HepG2 (cell line): ENCODE data around the gene C1QL2. TPM values are rescaled to one million over a fixed set of nuclear protein-coding genes. Genes with fewer than 3 reads are reported as not detected.

Experiments
- ADNP ChIP-seq: sonication (generic); formaldehyde crosslinking; IDR thresholded peaks from 2 replicates; pipeline ENCODE4 v1.4.0; 2020; ENCODE audit warnings: missing genetic modification reagents
- AKAP8 ChIP-seq: sonication (generic); formaldehyde crosslinking; IDR thresholded peaks from 2 replicates; pipeline ENCODE4 v1.5.1; 2020; ENCODE audit warnings: mild to moderate bottlenecking, missing genetic modification reagents
- HDAC2 ChIP-seq: sonication (generic); formaldehyde crosslinking; IDR thresholded peaks from 2 replicates; pipeline ENCODE4 v1.4.0; 2020; ENCODE audit warnings: missing genetic modification reagents
- JDP2 ChIP-seq: sonication (generic); formaldehyde crosslinking; IDR thresholded peaks from 2 replicates; pipeline ENCODE4 v1.8.1; 2022; ENCODE audit warnings: missing genetic modification reagents, borderline replicate concordance
- NCOA2 ChIP-seq: sonication (generic); formaldehyde crosslinking; IDR thresholded peaks from 2 replicates; pipeline ENCODE4 v1.8.0; 2022; ENCODE audit warnings: inconsistent platforms
- PHF5A ChIP-seq: IDR thresholded peaks from one replicate; pipeline ENCODE4 v1.6.1; 2018; ENCODE audit warnings: low read depth, missing genetic modification reagents; ENCODE audit not compliant: unreplicated experiment
- RELA ChIP-seq: sonication (generic); formaldehyde crosslinking; IDR thresholded peaks from 2 replicates; pipeline ENCODE4 v1.4.0; 2020; ENCODE audit warnings: missing genetic modification reagents
- REXO4 ChIP-seq: sonication (generic); formaldehyde crosslinking; IDR thresholded peaks from 2 replicates; pipeline ENCODE4 v1.8.0; 2022; ENCODE audit warnings: missing genetic modification reagents, mild to moderate bottlenecking, borderline replicate concordance
- SKIL ChIP-seq: sonication (generic); formaldehyde crosslinking; IDR thresholded peaks from 2 replicates; pipeline ENCODE4 v1.8.0; 2022; ENCODE audit warnings: missing genetic modification reagents, mild to moderate bottlenecking, moderate library complexity, borderline replicate concordance
- TEAD3 ChIP-seq: optimal IDR thresholded peaks from 2 replicates; pipeline ENCODE3; 2016; ENCODE audit warnings: borderline replicate concordance
- TGIF2 ChIP-seq: IDR thresholded peaks from 2 replicates; pipeline ENCODE4 v1.6.1; 2016; ENCODE audit warnings: control low read depth, missing compliant biosample characterization
- THAP9 ChIP-seq: sonication (generic); formaldehyde crosslinking; IDR thresholded peaks from 2 replicates; pipeline ENCODE4; 2020; ENCODE audit warnings: missing genetic modification reagents, mild to moderate bottlenecking, borderline replicate concordance
- ZBTB38 ChIP-seq: sonication (generic); formaldehyde crosslinking; IDR thresholded peaks from 2 replicates; pipeline ENCODE4 v1.5.1; 2020; ENCODE audit warnings: mild to moderate bottlenecking, missing genetic modification reagents
- ZFP82 ChIP-seq: sonication (generic); formaldehyde crosslinking; IDR thresholded peaks from 2 replicates; pipeline ENCODE4 v1.5.1; 2020; ENCODE audit warnings: mild to moderate bottlenecking, missing genetic modification reagents, borderline replicate concordance
- ZNF407 ChIP-seq: sonication (generic); formaldehyde crosslinking; IDR thresholded peaks from one replicate; pipeline ENCODE4 v1.5.1; 2020; ENCODE audit warnings: mild to moderate bottlenecking, missing genetic modification reagents; ENCODE audit errors: not compliant biosample characterization
- ZNF501 ChIP-seq: sonication (generic); formaldehyde crosslinking; IDR thresholded peaks from 2 replicates; pipeline ENCODE4 v1.5.1; 2020; ENCODE audit warnings: mild to moderate bottlenecking, moderate library complexity, missing genetic modification reagents
- ZNF549 ChIP-seq: sonication (generic); formaldehyde crosslinking; IDR thresholded peaks from 2 replicates; pipeline ENCODE4 v1.5.0; 2020; ENCODE audit warnings: missing genetic modification reagents
- ZNF777 ChIP-seq: sonication (generic); formaldehyde crosslinking; IDR thresholded peaks from 2 replicates; pipeline ENCODE4 v1.4.0; 2020; ENCODE audit warnings: missing genetic modification reagents
- polyA plus RNA-seq, 8 experiments: library from polyadenylated mRNA; depleted of rRNA in 3 of 8; stranded (reverse) in 7 of 8; unstranded in 1 of 8; fragments of >200 nt; fragmentation: Illumina TruSeq in 4 of 8; extraction: Trizol in 4 of 8; gene quantifications; 2 replicates each; pipeline versions ENCODE4 v1.2.1 to v1.2.3, GENCODE V29; 2011 to 2016; ENCODE audit warnings: low read depth in 4 of 8, missing spikeins in 1 of 8, mixed read lengths in 1 of 8; ENCODE audit not compliant: insufficient read depth in 1 of 8
- total RNA-seq, 5 experiments: library from RNA; depleted of rRNA; stranded (reverse); fragments of >200 nt; fragmentation: Illumina TruSeq; extraction: Trizol; gene quantifications; 2 replicates each; pipeline ENCODE4 v1.2.3, GENCODE V29; 2016; ENCODE audit warnings: low read depth in 1 of 5

The C1QL2 gene
- total and polyA plus RNA-seq, 2 of the 13 experiments (the other 11 are each of a cell fraction or from before 2014, with no cell fraction given): not detected

- TF ChIP-seq REXO4 (CRISPR knock-in tag): no peak
- TF ChIP-seq ZNF407 (CRISPR knock-in tag): no peak
- TF ChIP-seq ZNF549 (CRISPR knock-in tag): no peak
- TF ChIP-seq ZBTB38 (CRISPR knock-in tag): no peak
- TF ChIP-seq ZFP82 (CRISPR knock-in tag): no peak
- TF ChIP-seq HDAC2 (CRISPR knock-in tag): peak; percentile 47; the same call in 1 of the 2 replicates
- no peak for TF ChIP-seq RELA
- no peak for TF ChIP-seq AKAP8 (CRISPR knock-in tag)
- peak; percentile 81 for TF ChIP-seq TGIF2 (CRISPR knock-in tag)
- peak; percentile 46; the same call in 1 of the 2 replicates for TF ChIP-seq NCOA2 (CRISPR knock-in tag)
- TF ChIP-seq ADNP (CRISPR knock-in tag): no peak
- TF ChIP-seq TEAD3 (CRISPR knock-in tag): no peak
- TF ChIP-seq ZNF501 (CRISPR knock-in tag): no peak
- no peak for TF ChIP-seq SKIL (CRISPR knock-in tag)
- no peak for TF ChIP-seq PHF5A (CRISPR knock-in tag)
- no peak for TF ChIP-seq THAP9 (CRISPR knock-in tag)
- no peak for TF ChIP-seq ZNF777 (CRISPR knock-in tag)
- TF ChIP-seq JDP2: no peak
These were observed 52.2 kb downstream of the C1QL2 start (continued) for GRCh38 chr2:119106301-119106897.
